Lung (tissue), 12 donors: ENCODE data around the gene NDUFA11. TPM values are rescaled to one million over a fixed set of nuclear protein-coding genes. Genes with fewer than 3 reads are reported as not detected.
"Not testable (repeated sequence)": the region's sequence is repeated elsewhere in the genome, so short reads cannot be mapped to it uniquely, and the experiment has no call there.

Source experiments
- ATAC-seq: fragments of 200-7000 bp; cut with Tn5 transposase; one replicate; pipeline ENCODE4 v1.9.1; 2020; ENCODE audit warnings: moderate number of reproducible peaks; ENCODE audit not compliant: insufficient read depth, low FRiP score
- DNase-seq, 3 donors: peaks; one replicate each; pipeline ENCODE4 v3.0.0-alpha.2; 2013 to 2017
- H3K27ac ChIP-seq, 2 donors: one replicate each; pipeline ENCODE4 v1.5.1; 2013; ENCODE audit warnings: mild to moderate bottlenecking in 2 of 2, moderate library complexity in 2 of 2, control low read depth in 1 of 2, inconsistent platforms in 1 of 2, low read depth in 1 of 2, low read length in 1 of 2
- H3K27me3 ChIP-seq, 3 donors: one replicate each; pipeline ENCODE4 v1.5.1; 2013; ENCODE audit warnings: low read length in 2 of 3; ENCODE audit not compliant: control insufficient read depth in 3 of 3, insufficient read depth in 3 of 3
- H3K36me3 ChIP-seq, 4 donors: one replicate each; pipeline ENCODE4 v1.5.1; 2013; ENCODE audit warnings: low read length in 4 of 4, mild to moderate bottlenecking in 1 of 4, moderate library complexity in 1 of 4; ENCODE audit not compliant: control insufficient read depth in 4 of 4, insufficient read depth in 4 of 4
- H3K4me1 ChIP-seq, 5 donors: one replicate each; pipeline ENCODE4 v1.5.1; 2013; ENCODE audit warnings: low read length in 5 of 5, mild to moderate bottlenecking in 2 of 5, moderate library complexity in 1 of 5; ENCODE audit not compliant: control insufficient read depth in 5 of 5, insufficient read depth in 5 of 5
- H3K4me3 ChIP-seq: one replicate; pipeline ENCODE4 v1.5.1; 2013; ENCODE audit warnings: mild to moderate bottlenecking, control low read depth, moderate library complexity
- H3K9ac ChIP-seq, 2 donors: one replicate each; pipeline ENCODE4 v1.5.1; 2013; ENCODE audit warnings: low read length in 2 of 2, control low read depth in 1 of 2; ENCODE audit not compliant: insufficient read depth in 1 of 2
- H3K9me3 ChIP-seq, 4 donors: one replicate each; pipeline ENCODE4 v1.5.1; 2013; ENCODE audit warnings: low read length in 3 of 4, mild to moderate bottlenecking in 1 of 4, moderate library complexity in 1 of 4; ENCODE audit not compliant: control insufficient read depth in 4 of 4, insufficient read depth in 3 of 4
- WGBS, 2 donors: extraction: QIAGEN DNeasy Blood & Tissue Kit; methylation state at CpG; one replicate each; pipeline ENCODE4 v1.1.7; 2013; 5-methylcytosine and 5-hydroxymethylcytosine counted together
- polyA plus RNA-seq, 2 donors: library from polyadenylated mRNA; stranded (reverse); fragments of 200-250 nt; gene quantifications; one replicate each; pipeline ENCODE4 v1.2.1, GENCODE V29; 2013
- total RNA-seq, 2 donors: library from RNA; depleted of rRNA in 1 of 2; stranded (reverse); fragments of >200 nt in 1 of 2; gene quantifications; one replicate each; pipeline ENCODE4 v1.2.1, GENCODE V29; 2014 to 2021
- TF ChIP-seq, protein P1 (sequence below): IDR thresholded peaks from 2 replicates; pipeline ENCODE4 v1.5.1; 2012; ENCODE audit warnings: mild to moderate bottlenecking; ENCODE audit errors: control extremely low read depth, extremely low read depth
- donor health status: control.
- donor health status: control.
- donor health status: Bipolar disorder and iron deficiency.
- donor health status: healthy.
- donor health status: DM: yes; HTN: yes; CAD: no.

Gene NDUFA11
- total and polyA plus RNA-seq, 4 donors = 52.5 to 344 (median 278) TPM

DNA sequence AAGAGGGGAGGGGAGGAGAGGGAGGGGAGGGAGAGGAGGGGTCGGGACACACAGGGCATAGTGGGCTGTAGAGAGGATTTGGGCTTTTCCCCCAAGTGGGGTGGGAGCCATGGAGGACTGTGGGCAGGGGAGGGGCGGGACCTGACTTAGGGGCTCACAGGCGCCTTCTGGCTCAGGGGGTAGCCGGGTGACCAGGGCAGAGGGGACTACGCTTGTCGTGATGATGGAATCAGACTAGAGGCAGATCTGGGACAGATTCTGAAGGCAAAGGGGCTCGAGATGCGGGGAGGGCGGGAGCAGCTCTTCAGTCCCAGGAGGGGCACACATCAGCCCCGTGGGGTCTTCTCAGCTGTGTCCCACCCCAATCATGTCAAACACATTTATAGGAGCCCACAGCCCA, 13.5 kb downstream of the NDUFA11 start:
- ATAC-seq (no peak), DNase-seq (no peak)
- H3K4me3 ChIP-seq = no peak overlapping the region
- peaks cover 0 to 9% (median 5%) of the 10 kb centered on the region in 5 donors for H3K4me1 ChIP-seq
- no peak overlapping the region for H3K27ac ChIP-seq
- H3K9me3 ChIP-seq = peaks cover 0 to 4% (median 0%) of the 10 kb centered on the region in 4 donors
- peaks cover 0 to 5% (median 2%) of the 10 kb centered on the region in 3 donors for H3K27me3 ChIP-seq
- peaks cover 0 to 14% (median 1%) of the 10 kb centered on the region in 4 donors for H3K36me3 ChIP-seq
- TF ChIP-seq, protein P1, sequence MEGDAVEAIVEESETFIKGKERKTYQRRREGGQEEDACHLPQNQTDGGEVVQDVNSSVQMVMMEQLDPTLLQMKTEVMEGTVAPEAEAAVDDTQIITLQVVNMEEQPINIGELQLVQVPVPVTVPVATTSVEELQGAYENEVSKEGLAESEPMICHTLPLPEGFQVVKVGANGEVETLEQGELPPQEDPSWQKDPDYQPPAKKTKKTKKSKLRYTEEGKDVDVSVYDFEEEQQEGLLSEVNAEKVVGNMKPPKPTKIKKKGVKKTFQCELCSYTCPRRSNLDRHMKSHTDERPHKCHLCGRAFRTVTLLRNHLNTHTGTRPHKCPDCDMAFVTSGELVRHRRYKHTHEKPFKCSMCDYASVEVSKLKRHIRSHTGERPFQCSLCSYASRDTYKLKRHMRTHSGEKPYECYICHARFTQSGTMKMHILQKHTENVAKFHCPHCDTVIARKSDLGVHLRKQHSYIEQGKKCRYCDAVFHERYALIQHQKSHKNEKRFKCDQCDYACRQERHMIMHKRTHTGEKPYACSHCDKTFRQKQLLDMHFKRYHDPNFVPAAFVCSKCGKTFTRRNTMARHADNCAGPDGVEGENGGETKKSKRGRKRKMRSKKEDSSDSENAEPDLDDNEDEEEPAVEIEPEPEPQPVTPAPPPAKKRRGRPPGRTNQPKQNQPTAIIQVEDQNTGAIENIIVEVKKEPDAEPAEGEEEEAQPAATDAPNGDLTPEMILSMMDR = no peak
- WGBS, 2 donors = 47 to 53% methylated on average over 10 of the region's 10 CpGs
- H3K9ac ChIP-seq = no peak overlapping the region

GRCh38 chr19:5889288-5889971, 14.2 kb downstream of the NDUFA11 start:
- no peak for ATAC-seq
- Histone ChIP-seq H3K36me3 (peaks cover 0 to 8% (median under 1%) of the 10 kb centered on the region in 4 donors), H3K9me3 (peaks cover 0 to 4% (median 0%) of the 10 kb centered on the region in 4 donors), H3K27ac (no peak overlapping the region), H3K9ac (no peak overlapping the region), H3K4me1 (peaks cover 0 to 9% (median 5%) of the 10 kb centered on the region in 5 donors), H3K4me3 (no peak overlapping the region), H3K27me3 (peaks cover 0 to 5% (median 2%) of the 10 kb centered on the region in 3 donors)
- WGBS, 2 donors = 46 to 62% methylated on average over 17 of the region's 17 CpGs
- peak in 1 of 3 donors; percentile 10 for DNase-seq
- TF ChIP-seq, protein P1 = no peak

DNA sequence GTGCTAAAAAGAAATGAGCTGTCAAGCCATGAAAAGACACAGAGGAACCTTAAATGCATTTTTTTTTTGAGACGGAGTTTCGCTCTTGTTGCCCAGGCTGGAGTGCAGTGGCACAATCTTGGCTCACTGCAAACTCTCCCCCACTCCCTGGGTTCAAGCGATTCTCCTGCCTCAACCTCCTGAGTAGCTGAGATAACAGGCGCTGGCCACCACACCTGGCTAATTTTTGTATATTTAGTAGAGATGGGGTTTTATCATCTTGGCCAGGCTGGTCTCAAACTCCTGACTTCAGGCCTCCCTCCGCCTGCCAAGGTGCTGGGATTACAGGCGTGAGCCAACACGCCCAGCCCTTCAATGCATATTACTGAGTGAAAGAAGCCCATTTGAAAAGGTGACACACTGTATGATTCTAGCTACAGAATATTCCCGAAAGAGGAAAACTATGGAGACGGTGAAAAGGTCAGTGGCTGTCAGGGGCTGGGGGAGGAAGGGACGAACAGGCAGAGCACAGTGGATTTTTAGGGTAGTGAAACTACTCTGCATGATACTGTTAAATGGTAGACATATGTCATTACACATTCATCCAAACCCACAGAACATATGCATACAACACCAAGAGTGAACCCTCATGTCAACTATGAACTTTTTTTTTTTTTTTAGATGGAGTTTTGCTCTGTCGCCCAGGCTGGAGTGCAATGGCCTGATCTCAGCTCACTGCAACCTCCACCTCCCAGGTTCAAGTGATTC, 19.4 kb downstream of the NDUFA11 start:
- H3K27me3 ChIP-seq, DNase-seq, H3K4me1 ChIP-seq, H3K36me3 ChIP-seq, H3K9me3 ChIP-seq, H3K27ac ChIP-seq, H3K9ac ChIP-seq, ATAC-seq, H3K4me3 ChIP-seq: not testable (repeated sequence)
- WGBS, 2 donors = 75 to 81% methylated on average over 11 of the region's 11 CpGs

- not testable (repeated sequence) for H3K36me3 ChIP-seq, H3K9ac ChIP-seq, H3K4me1 ChIP-seq, H3K27ac ChIP-seq, H3K9me3 ChIP-seq, ATAC-seq, H3K27me3 ChIP-seq, DNase-seq, H3K4me3 ChIP-seq
- 73 to 83% methylated on average over 13 of the region's 13 CpGs for WGBS, 2 donors
These were observed 20.3 kb downstream of the NDUFA11 start for GRCh38 chr19:5883157-5883873.
